Activated T-cell treated with anti-CD3 and anti-CD28 coated beads, Interleukin-2, amount 50 U/mL, for 72 hours (primary cell): ENCODE data around the gene PDHA2. TPM values are rescaled to one million over a fixed set of nuclear protein-coding genes. Genes with fewer than 3 reads are reported as not detected.

ENCODE experiments used
- ATAC-seq, 2 donors: fragments of 150-1000 bp; cut with Tn5 transposase; replicated peaks in 1 of 2; 2 replicates each; pipeline ENCODE4 v1.10.0; 2021; ENCODE audit warnings: moderate library complexity in 2 of 2, mild to moderate bottlenecking in 1 of 2
- DNase-seq, 2 donors: peaks; one replicate each; pipeline ENCODE4 v3.0.0; 2021 to 2022; ENCODE audit warnings: mixed read lengths in 1 of 2
- H3K27ac Mint-ChIP-seq: one replicate; pipeline ENCODE4 v1.8.0; 2022; ENCODE audit warnings: mild to moderate bottlenecking, moderate library complexity, mixed read lengths
- H3K27me3 Mint-ChIP-seq: one replicate; pipeline ENCODE4 v1.8.0; 2022; ENCODE audit warnings: low read depth, mixed read lengths
- H3K36me3 Mint-ChIP-seq, 2 donors: one replicate each; pipeline ENCODE4 v1.8.0; 2022; ENCODE audit warnings: mixed read lengths in 2 of 2, mild to moderate bottlenecking in 1 of 2; ENCODE audit not compliant: insufficient read depth in 2 of 2
- H3K4me1 Mint-ChIP-seq: one replicate; pipeline ENCODE4 v1.8.0; 2022; ENCODE audit warnings: low read depth, mixed read lengths
- H3K4me3 Mint-ChIP-seq, 2 donors: one replicate each; pipeline ENCODE4 v1.8.0; 2022; ENCODE audit warnings: mild to moderate bottlenecking in 2 of 2, mixed read lengths in 2 of 2, moderate library complexity in 2 of 2
- H3K9me3 Mint-ChIP-seq, 2 donors: one replicate each; pipeline ENCODE4 v1.8.0; 2022; ENCODE audit warnings: mixed read lengths in 2 of 2
- total RNA-seq, 2 donors: library from RNA; stranded (reverse); gene quantifications; one replicate each; pipeline ENCODE4 v1.2.3, GENCODE V29; 2022

The PDHA2 gene
- total RNA-seq, result not detected

GRCh38 chr4:95839891-95840290 lies at the start of gene PDHA2:
Gene PDHA2, plus strand, starts transcription at chr4:95840093. Its CDS starts 58 bp downstream, at chr4:95840151.
- H3K4me1 Mint-ChIP-seq, result no peaks in the 10 kb centered on the region
- H3K27me3 Mint-ChIP-seq, result no peaks in the 10 kb centered on the region
- no peaks in the 10 kb centered on the region for H3K36me3 Mint-ChIP-seq
- H3K9me3 Mint-ChIP-seq, result no peaks in the 10 kb centered on the region
- no peak within 1 kb of the TSS for H3K27ac Mint-ChIP-seq
- ATAC-seq (no peak), DNase-seq (no peak)
- no peak within 1 kb of the TSS for H3K4me3 Mint-ChIP-seq

- DNase-seq (no peak), ATAC-seq (no peak)
- no peaks in the 10 kb centered on the region for H3K36me3 Mint-ChIP-seq
- H3K4me3 Mint-ChIP-seq, result no peak overlapping the region
- H3K4me1 Mint-ChIP-seq, result no peaks in the 10 kb centered on the region
- no peak overlapping the region for H3K27ac Mint-ChIP-seq
- H3K9me3 Mint-ChIP-seq, result peaks cover 3 to 6% of the 10 kb centered on the region in 2 donors
- no peaks in the 10 kb centered on the region for H3K27me3 Mint-ChIP-seq
Observed at GRCh38 chr4:95798003-95798402, 41.9 kb upstream of the PDHA2 start.

GRCh38 chr4:95798727-95799126 lies 41.2 kb upstream of the PDHA2 start:
- DNase-seq, result no peak
- Mint-ChIP-seq H3K9me3 (peaks cover 3 to 6% of the 10 kb centered on the region in 2 donors), H3K27me3 (no peaks in the 10 kb centered on the region), H3K4me3 (no peak overlapping the region), H3K27ac (no peak overlapping the region), H3K4me1 (no peaks in the 10 kb centered on the region), H3K36me3 (no peaks in the 10 kb centered on the region)
- ATAC-seq, result no peak

GRCh38 chr4:95821867-95822266 lies 18.0 kb upstream of the PDHA2 start:
- DNase-seq (no peak), ATAC-seq (no peak)
- Mint-ChIP-seq H3K36me3 (no peaks in the 10 kb centered on the region), H3K27me3 (no peaks in the 10 kb centered on the region), H3K27ac (no peak overlapping the region), H3K9me3 (no peaks in the 10 kb centered on the region), H3K4me1 (no peaks in the 10 kb centered on the region), H3K4me3 (no peak overlapping the region)

- DNase-seq, result no peak
- Mint-ChIP-seq H3K9me3 (peaks cover 0 to 2% of the 10 kb centered on the region in 2 donors), H3K27me3 (no peaks in the 10 kb centered on the region), H3K27ac (no peak overlapping the region), H3K36me3 (no peaks in the 10 kb centered on the region), H3K4me1 (no peaks in the 10 kb centered on the region), H3K4me3 (no peak overlapping the region)
- ATAC-seq, result no peak
Observed at GRCh38 chr4:95825546-95825945, 14.3 kb upstream of the PDHA2 start.

GRCh38 chr4:95830651-95831050 lies 9.2 kb upstream of the PDHA2 start:
- Mint-ChIP-seq H3K27me3 (no peaks in the 10 kb centered on the region), H3K27ac (no peak overlapping the region), H3K36me3 (no peaks in the 10 kb centered on the region), H3K4me3 (no peak overlapping the region), H3K9me3 (peaks cover 0 to 2% of the 10 kb centered on the region in 2 donors), H3K4me1 (no peaks in the 10 kb centered on the region)
- ATAC-seq (no peak), DNase-seq (no peak)

- ATAC-seq (no peak), DNase-seq (no peak)
- no peaks in the 10 kb centered on the region for H3K27me3 Mint-ChIP-seq
- no peak overlapping the region for H3K27ac Mint-ChIP-seq
- no peak overlapping the region for H3K4me3 Mint-ChIP-seq
- H3K4me1 Mint-ChIP-seq, result no peaks in the 10 kb centered on the region
- H3K36me3 Mint-ChIP-seq, result no peaks in the 10 kb centered on the region
- H3K9me3 Mint-ChIP-seq, result peaks cover 0 to 2% of the 10 kb centered on the region in 2 donors
Observed at GRCh38 chr4:95831166-95831565, 8.7 kb upstream of the PDHA2 start.

GRCh38 chr4:95833711-95834194 lies 6.1 kb upstream of the PDHA2 start:
- Mint-ChIP-seq H3K27me3 (no peaks in the 10 kb centered on the region), H3K4me3 (no peak overlapping the region), H3K9me3 (peaks cover 0 to 2% of the 10 kb centered on the region in 2 donors), H3K4me1 (no peaks in the 10 kb centered on the region), H3K36me3 (no peaks in the 10 kb centered on the region), H3K27ac (no peak overlapping the region)
- DNase-seq (no peak), ATAC-seq (no peak)

GRCh38 chr4:95835672-95836071 lies 4.2 kb upstream of the PDHA2 start:
- ATAC-seq (no peak), DNase-seq (no peak)
- Mint-ChIP-seq H3K4me1 (no peaks in the 10 kb centered on the region), H3K27ac (no peak overlapping the region), H3K4me3 (no peak overlapping the region), H3K9me3 (no peaks in the 10 kb centered on the region), H3K27me3 (no peaks in the 10 kb centered on the region), H3K36me3 (no peaks in the 10 kb centered on the region)

- ATAC-seq (no peak), DNase-seq (no peak)
- Mint-ChIP-seq H3K36me3 (no peaks in the 10 kb centered on the region), H3K4me3 (no peak overlapping the region), H3K27me3 (no peaks in the 10 kb centered on the region), H3K27ac (no peak overlapping the region), H3K4me1 (no peaks in the 10 kb centered on the region), H3K9me3 (no peaks in the 10 kb centered on the region)
Observed at GRCh38 chr4:95838192-95838591, 1.7 kb upstream of the PDHA2 start.

GRCh38 chr4:95847908-95848460 lies 8.1 kb downstream of the PDHA2 start:
- H3K27ac Mint-ChIP-seq, result no peak overlapping the region
- DNase-seq (no peak), ATAC-seq (no peak)
- no peaks in the 10 kb centered on the region for H3K36me3 Mint-ChIP-seq
- H3K4me3 Mint-ChIP-seq, result no peak overlapping the region
- H3K4me1 Mint-ChIP-seq, result no peaks in the 10 kb centered on the region
- no peaks in the 10 kb centered on the region for H3K27me3 Mint-ChIP-seq
- H3K9me3 Mint-ChIP-seq, result peaks cover 1 to 2% of the 10 kb centered on the region in 2 donors

- H3K27me3 Mint-ChIP-seq, result no peaks in the 10 kb centered on the region
- ATAC-seq (no peak), DNase-seq (no peak)
- H3K9me3 Mint-ChIP-seq, result peaks cover 1 to 2% of the 10 kb centered on the region in 2 donors
- no peak overlapping the region for H3K27ac Mint-ChIP-seq
- no peak overlapping the region for H3K4me3 Mint-ChIP-seq
- no peaks in the 10 kb centered on the region for H3K4me1 Mint-ChIP-seq
- no peaks in the 10 kb centered on the region for H3K36me3 Mint-ChIP-seq
Observed at GRCh38 chr4:95850161-95850560, 10.3 kb downstream of the PDHA2 start.

- Mint-ChIP-seq H3K27me3 (no peaks in the 10 kb centered on the region), H3K27ac (no peak overlapping the region), H3K4me3 (no peak overlapping the region), H3K36me3 (no peaks in the 10 kb centered on the region), H3K9me3 (peaks cover 0 to 1% of the 10 kb centered on the region in 2 donors), H3K4me1 (peaks cover 4% of the 10 kb centered on the region)
- no peak for DNase-seq
- no peak for ATAC-seq
Observed at GRCh38 chr4:95857761-95858160, 17.9 kb downstream of the PDHA2 start.

- H3K27me3 Mint-ChIP-seq, result no peaks in the 10 kb centered on the region
- no peak overlapping the region for H3K27ac Mint-ChIP-seq
- no peak for DNase-seq
- H3K9me3 Mint-ChIP-seq, result peaks cover 13 to 16% of the 10 kb centered on the region in 2 donors
- no peak for ATAC-seq
- no peaks in the 10 kb centered on the region for H3K4me1 Mint-ChIP-seq
- H3K36me3 Mint-ChIP-seq, result peaks cover 0 to 10% of the 10 kb centered on the region in 2 donors
- H3K4me3 Mint-ChIP-seq, result no peak overlapping the region
Observed at GRCh38 chr4:95867919-95868318, 28.0 kb downstream of the PDHA2 start.
